ENCODE data around the gene RGL2.

DNA sequence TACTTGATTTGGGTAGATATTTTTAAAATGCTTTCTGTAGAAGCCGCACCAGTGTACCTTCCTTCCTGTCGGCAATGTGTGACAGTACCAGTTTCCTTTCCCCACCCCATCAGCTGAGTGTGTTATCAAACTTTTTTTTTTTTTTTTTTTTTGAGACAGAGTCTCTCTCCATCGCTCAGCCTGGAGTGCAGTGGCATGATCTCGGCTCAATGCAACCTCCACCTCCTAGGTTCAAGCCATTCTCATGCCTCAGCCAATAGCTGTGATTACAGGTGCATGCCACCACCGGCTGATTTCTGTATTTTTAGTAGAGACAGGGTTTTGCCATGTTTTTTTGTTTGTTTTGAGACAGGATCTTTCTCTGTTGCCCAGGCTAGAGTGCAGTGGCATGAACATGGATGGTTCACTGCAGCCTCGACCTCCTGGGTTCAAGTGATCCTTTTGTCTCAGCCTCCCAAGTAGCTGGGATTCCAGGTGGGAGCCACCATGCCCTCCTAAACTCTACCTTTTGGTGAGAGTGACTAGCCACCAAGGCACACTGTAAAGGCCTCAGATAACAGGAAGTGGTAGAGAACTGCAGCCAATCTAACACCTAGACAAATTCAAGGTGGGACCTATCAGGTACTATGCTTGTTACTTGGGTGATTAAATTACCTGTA is 45.3 kb upstream of the RGL2 start:
- TF ChIP-seq SOX6 (IDR thresholded peaks at IDR 0.05) (no peak), SOX6 (CRISPR knock-in tag; IDR thresholded peaks at IDR 0.05) (no peak), PCBP2 (optimal IDR thresholded peaks at IDR 0.05; ENCODE audit: low read depth, low read length, poor library complexity, severe bottlenecking) (no peak), FOXK2 (IDR thresholded peaks at IDR 0.05) (no peak), ZNF274 (CRISPR knock-in tag; IDR thresholded peaks at IDR 0.05) (no peak), FOXJ3 (CRISPR knock-in tag; IDR thresholded peaks at IDR 0.05; ENCODE audit: borderline replicate concordance) (no peak), BRCA1 (CRISPR knock-in tag; IDR thresholded peaks at IDR 0.05) (no peak), ZMYM3 (CRISPR knock-in tag; IDR thresholded peaks at IDR 0.05) (no peak), BHLHE40 (IDR thresholded peaks at IDR 0.05; ENCODE audit: low read length) (no peak), ZNF317 (CRISPR knock-in tag; IDR thresholded peaks at IDR 0.05) (no peak), MTA3 (CRISPR knock-in tag; IDR thresholded peaks at IDR 0.05) (no peak), NR2C2 (CRISPR knock-in tag; IDR thresholded peaks at IDR 0.05; ENCODE audit: borderline replicate concordance) (no peak), EZH2 (conservative IDR thresholded peaks at IDR 0.05; ENCODE audit: low read depth, low read length) (no peak)
- TF ChIP-seq, protein P1, sequence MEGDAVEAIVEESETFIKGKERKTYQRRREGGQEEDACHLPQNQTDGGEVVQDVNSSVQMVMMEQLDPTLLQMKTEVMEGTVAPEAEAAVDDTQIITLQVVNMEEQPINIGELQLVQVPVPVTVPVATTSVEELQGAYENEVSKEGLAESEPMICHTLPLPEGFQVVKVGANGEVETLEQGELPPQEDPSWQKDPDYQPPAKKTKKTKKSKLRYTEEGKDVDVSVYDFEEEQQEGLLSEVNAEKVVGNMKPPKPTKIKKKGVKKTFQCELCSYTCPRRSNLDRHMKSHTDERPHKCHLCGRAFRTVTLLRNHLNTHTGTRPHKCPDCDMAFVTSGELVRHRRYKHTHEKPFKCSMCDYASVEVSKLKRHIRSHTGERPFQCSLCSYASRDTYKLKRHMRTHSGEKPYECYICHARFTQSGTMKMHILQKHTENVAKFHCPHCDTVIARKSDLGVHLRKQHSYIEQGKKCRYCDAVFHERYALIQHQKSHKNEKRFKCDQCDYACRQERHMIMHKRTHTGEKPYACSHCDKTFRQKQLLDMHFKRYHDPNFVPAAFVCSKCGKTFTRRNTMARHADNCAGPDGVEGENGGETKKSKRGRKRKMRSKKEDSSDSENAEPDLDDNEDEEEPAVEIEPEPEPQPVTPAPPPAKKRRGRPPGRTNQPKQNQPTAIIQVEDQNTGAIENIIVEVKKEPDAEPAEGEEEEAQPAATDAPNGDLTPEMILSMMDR (CRISPR knock-in tag; IDR thresholded peaks at IDR 0.05) = no peak

Measured in HepG2 (cell line).